ENCODE results near the gene FAM234B. TPM values are rescaled to one million over a fixed set of nuclear protein-coding genes. Genes with fewer than 3 reads are reported as not detected.

Gene FAM234B
- total and polyA plus RNA-seq, 2 of the 8 experiments (the other 6 are each of a cell fraction or from before 2014, with no cell fraction given) = 12.5 to 29.1 TPM

GRCh38 chr12:13046964-13047363, 2.8 kb downstream of the FAM234B start:
- H4K91ac ChIP-seq (replicated peaks; ENCODE audit: insufficient read length, low read length) = no peak overlapping the region
- H2BK12ac ChIP-seq (ENCODE audit: low read depth, low read length) = no peak overlapping the region
- no peak overlapping the region for H3K14ac ChIP-seq (ENCODE audit: insufficient read length)
- no peak overlapping the region for H2AK5ac ChIP-seq (ENCODE audit: low read depth, low read length)
- no peak overlapping the region for H2AFZ ChIP-seq (ENCODE audit: low read length)
- no peak overlapping the region for H2BK5ac ChIP-seq (ENCODE audit: low read depth, low read length)
- no peaks in the 10 kb centered on the region; a peak in 2 of 8 replicates for H3K36me3 ChIP-seq (ENCODE audit: control insufficient read depth in 2 of 4, insufficient read depth in 4 of 4, low read length in 3 of 4)
- POLR2A ChIA-PET (ENCODE audit: partially characterized antibody) = interaction anchor here (0.6 to 1.3 kb wide), 2 partner anchors 41 to 136 kb away, joined by 3 to 4 read pairs; no protein-coding TSS in a partner anchor
- no peak overlapping the region for H2BK20ac ChIP-seq (ENCODE audit: low read length)
- 78% methylated on average over 1 of the region's 1 CpG; no CpG with 5 or more reads in 1 of the 2 experiments for WGBS, 2 experiments (ENCODE audit: extremely low coverage in 1 of 2, insufficient coverage in 1 of 2, insufficient read length in 1 of 2, insufficient replicate concordance in 2 of 2, low coverage in 1 of 2, low lambda C conversion rate in 2 of 2, missing lambda C conversion rate in 1 of 2)
- H2BK15ac ChIP-seq (ENCODE audit: low read length) = no peak overlapping the region
- H3K27ac ChIP-seq (ENCODE audit: low read depth, low read length) = no peak overlapping the region
- CTCF ChIA-PET (ENCODE audit: partially characterized antibody) = interaction anchor here (0.8 to 2.2 kb wide), 6 partner anchors 11 to 130 kb away, joined by 3 to 7 read pairs (median 4); no protein-coding TSS in a partner anchor
- peaks cover 0 to 7% (median 3%) of the 10 kb centered on the region in 4 experiments; a peak in 3 of 7 replicates for H3K4me1 ChIP-seq (replicated peaks in 1 of 4; ENCODE audit: control insufficient read depth in 3 of 4, insufficient read depth in 4 of 4, low read length in 3 of 4)
- H4K8ac ChIP-seq (ENCODE audit: extremely low read depth, insufficient read depth, low read length) = no peak overlapping the region
- H3K79me2 ChIP-seq (ENCODE audit: control insufficient read depth in 1 of 2, insufficient read depth in 2 of 2, low read length in 2 of 2) = peaks cover 0 to 50% of the 10 kb centered on the region in 2 experiments; a peak in 3 of 4 replicates
- H3K4me2 ChIP-seq (ENCODE audit: insufficient read depth in 1 of 2, low read depth in 2 of 2, low read length in 2 of 2) = no peak overlapping the region; a peak in 1 of 4 replicates
- H2BK120ac ChIP-seq (replicated peaks; ENCODE audit: low read depth, low read length) = no peak overlapping the region
- peaks cover 9% of the 10 kb centered on the region for H3K23me2 ChIP-seq (ENCODE audit: low read depth, low read length)
- H3K56ac ChIP-seq (replicated peaks; ENCODE audit: insufficient read length, low read depth, low read length) = no peak overlapping the region
- H3K4me3 ChIP-seq (ENCODE audit: extremely low read depth in 1 of 4, insufficient read depth in 2 of 4, low read depth in 3 of 4, low read length in 4 of 4) = no peak overlapping the region
- H3K18ac ChIP-seq (ENCODE audit: extremely low read depth, low read length) = no peak overlapping the region
- H3K9ac ChIP-seq (replicated peaks in 1 of 4; ENCODE audit: extremely low read depth in 1 of 4, low read depth in 3 of 4, low read length in 3 of 4) = no peak overlapping the region
- peaks cover 2% of the 10 kb centered on the region; the same call in 1 of the 2 replicates for H3K79me1 ChIP-seq (ENCODE audit: low read depth, low read length)
- H3K23ac ChIP-seq (ENCODE audit: insufficient read length) = no peak overlapping the region
- no peak overlapping the region for H4K5ac ChIP-seq (ENCODE audit: insufficient read length, low read depth, low read length)
- DNase-seq (ENCODE audit: low read depth in 1 of 2, low spot score in 2 of 2) (no peak), FAIRE-seq (no peak)
- H3K4ac ChIP-seq (replicated peaks; ENCODE audit: insufficient read length, low read depth, low read length) = no peak overlapping the region
- H3K27me3 ChIP-seq (replicated peaks in 1 of 4; ENCODE audit: control insufficient read depth in 3 of 4, extremely low read depth in 1 of 4, insufficient read depth in 3 of 4, low read length in 3 of 4) = no peaks in the 10 kb centered on the region
- peaks cover 0 to 1% of the 10 kb centered on the region in 2 experiments for H4K20me1 ChIP-seq (replicated peaks in 1 of 2; ENCODE audit: control insufficient read depth in 1 of 2, insufficient read depth in 2 of 2, low read length in 2 of 2)
- H3K9me3 ChIP-seq (ENCODE audit: insufficient read depth in 2 of 2, low read depth in 1 of 2, low read length in 1 of 2) = no peaks in the 10 kb centered on the region; a peak in 1 of 4 replicates
- TF ChIP-seq TAF1 (IDR thresholded peaks at IDR 0.05; ENCODE audit: low read depth, low read length) (no peak), CREB1 (IDR thresholded peaks at IDR 0.05) (no peak), CTCF (IDR thresholded peaks at IDR 0.05; ENCODE audit: control extremely low read depth in 1 of 3, insufficient read depth in 1 of 3, low read depth in 1 of 3, low read length in 3 of 3) (no peak), CEBPB (IDR thresholded peaks at IDR 0.05; ENCODE audit: low read depth, low read length) (no peak), SP2 (IDR thresholded peaks at IDR 0.05; ENCODE audit: low read length) (no peak), GABPA (IDR thresholded peaks at IDR 0.05; ENCODE audit: borderline replicate concordance, insufficient read depth, low read length) (no peak), ATF2 (IDR thresholded peaks at IDR 0.05; ENCODE audit: low read length) (no peak), CHD1 (IDR thresholded peaks at IDR 0.05; ENCODE audit: low read depth, low read length) (no peak), JUND (IDR thresholded peaks at IDR 0.05; ENCODE audit: low read length) (no peak)
